ENCODE measurements around the gene SRMS.

The SRMS gene

DNA sequence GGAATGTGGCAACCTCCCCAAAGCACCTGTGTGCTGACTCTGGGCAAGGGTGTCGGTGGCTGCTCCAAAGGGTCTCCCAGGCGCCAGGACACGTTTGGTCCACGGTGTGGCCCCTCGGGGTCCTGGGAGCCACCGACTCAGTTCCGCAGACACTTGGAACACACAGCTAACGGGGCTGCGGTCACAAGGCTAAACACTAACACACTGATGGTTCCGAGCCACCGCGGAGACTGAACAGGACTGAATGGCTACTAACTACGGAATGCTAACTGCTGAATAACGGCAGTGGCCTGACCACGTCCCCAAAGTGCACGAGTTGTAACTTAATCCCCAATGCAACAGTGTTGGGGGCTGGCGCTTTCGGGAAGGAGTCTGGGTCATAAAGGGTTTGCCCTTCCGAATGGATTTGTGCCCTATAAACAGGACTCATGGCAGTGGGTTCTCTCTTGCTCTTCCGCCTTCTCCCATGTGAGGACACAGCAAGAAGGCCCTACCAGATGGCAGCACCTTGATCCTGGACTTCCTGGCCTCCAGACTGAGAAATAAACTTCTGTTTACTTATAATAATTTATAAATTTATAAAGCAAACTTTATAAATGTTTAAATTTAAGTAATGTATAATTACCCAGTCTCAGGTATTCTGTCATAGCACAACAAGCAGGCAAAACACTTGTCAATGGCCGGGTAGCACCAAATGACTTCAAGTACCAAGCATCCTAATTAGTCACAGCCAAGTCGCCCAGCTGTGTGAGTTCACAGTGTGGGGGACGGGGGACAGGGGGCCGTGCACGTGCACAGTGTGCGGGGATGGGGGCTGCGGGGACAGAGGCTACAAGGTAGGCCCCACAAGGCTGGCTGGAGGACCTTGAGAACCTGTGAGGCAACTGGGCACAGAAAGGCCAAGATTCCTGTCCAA lies 46.4 kb downstream of the SRMS start:
- no peak overlapping the region for H3K4me3 Mint-ChIP-seq
- ATAC-seq (no peak), DNase-seq (no peak)
- peaks cover 22% of the 10 kb centered on the region for H3K4me1 Mint-ChIP-seq
- no peak overlapping the region for H3K27ac Mint-ChIP-seq
- H3K27me3 Mint-ChIP-seq: peaks cover 66% of the 10 kb centered on the region
- H3K9me3 Mint-ChIP-seq: peaks cover 0 to 18% of the 10 kb centered on the region in 2 donors

DNA sequence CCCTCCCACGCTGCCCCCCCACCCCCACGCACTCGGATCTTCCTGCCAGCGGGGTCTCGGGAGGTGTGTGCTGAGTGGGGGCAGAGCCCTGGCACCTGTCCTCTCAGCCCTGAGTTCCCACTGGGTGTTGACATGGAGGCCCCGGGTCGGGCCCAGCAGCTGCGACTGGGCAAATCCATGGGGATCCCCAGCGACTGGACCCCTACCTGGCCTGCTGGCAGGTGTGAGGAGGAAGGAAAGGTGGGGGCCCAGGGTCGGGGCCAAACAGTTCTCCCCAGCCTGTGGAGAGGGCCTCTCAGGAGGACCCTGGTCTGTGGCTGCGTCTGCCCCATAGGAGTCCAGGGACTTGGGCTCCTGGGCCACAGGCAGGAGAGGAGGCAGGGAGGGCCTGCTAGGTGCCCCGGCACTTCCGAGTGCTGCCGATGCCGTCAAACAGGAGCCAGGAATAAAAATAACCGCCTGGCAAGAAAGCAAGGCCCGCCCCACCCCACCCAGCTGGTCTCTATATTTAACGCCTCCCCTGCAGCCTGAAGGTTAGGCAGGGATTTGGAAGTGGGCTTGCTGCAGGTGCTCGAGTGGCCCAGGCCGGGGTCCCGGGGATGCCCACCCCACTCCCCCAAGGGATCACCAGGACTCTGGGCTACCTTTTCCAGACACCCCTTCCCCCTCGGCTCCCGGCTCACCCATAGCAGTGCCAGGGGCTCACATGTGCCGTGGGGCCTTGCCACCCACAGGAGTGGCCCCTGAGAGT lies 47.2 kb downstream of the SRMS start:
- ATAC-seq: no peak
- Mint-ChIP-seq H3K9me3 (peaks cover 0 to 16% of the 10 kb centered on the region in 2 donors), H3K4me3 (no peak overlapping the region)

DNA sequence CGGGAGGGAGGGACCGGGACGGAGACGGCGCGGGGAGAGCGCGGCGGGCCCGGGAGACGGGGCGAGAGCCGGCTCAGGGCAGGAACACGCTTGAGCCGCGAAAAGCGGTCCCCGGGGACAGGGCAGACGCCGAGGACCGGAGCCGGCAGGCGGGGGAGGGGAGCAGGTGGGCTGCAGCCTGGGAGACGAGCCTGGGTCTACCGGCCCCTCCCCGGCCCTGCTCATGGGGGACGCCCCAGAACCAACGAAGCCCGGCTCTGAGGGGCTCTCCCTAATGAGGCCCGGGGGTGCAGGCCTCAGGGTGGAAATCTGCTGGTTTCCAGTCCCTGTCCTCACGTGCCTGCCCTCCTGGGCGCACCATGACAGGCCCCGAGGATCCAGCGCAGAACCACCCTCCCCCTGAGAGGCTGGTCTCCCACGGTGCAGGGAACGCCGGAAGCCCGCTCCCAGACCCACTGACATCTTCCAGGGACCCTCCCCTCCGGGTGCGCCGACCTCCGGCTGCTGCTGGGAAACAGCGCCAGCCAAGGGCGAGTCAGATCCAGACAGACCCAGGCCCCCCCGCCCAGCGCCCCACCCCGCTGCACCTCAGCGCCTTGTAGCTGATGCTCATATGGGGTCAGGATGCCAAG lies 48.1 kb downstream of the SRMS start:
- peak overlapping the region in 1 of 2 donors; percentile 45 for H3K4me3 Mint-ChIP-seq
- H3K27ac Mint-ChIP-seq: no peak overlapping the region
- peaks cover 66% of the 10 kb centered on the region for H3K27me3 Mint-ChIP-seq
- DNase-seq: no peak
- ATAC-seq: peak; percentile 27
- H3K4me1 Mint-ChIP-seq: peaks cover 24% of the 10 kb centered on the region
- H3K9me3 Mint-ChIP-seq: peaks cover 0 to 7% of the 10 kb centered on the region in 2 donors

More for the DNA sequence above, 47.2 kb downstream of the SRMS start:
- Mint-ChIP-seq H3K27me3 (peaks cover 71% of the 10 kb centered on the region), H3K4me1 (peaks cover 24% of the 10 kb centered on the region), H3K27ac (no peak overlapping the region)
- no peak for DNase-seq

DNA sequence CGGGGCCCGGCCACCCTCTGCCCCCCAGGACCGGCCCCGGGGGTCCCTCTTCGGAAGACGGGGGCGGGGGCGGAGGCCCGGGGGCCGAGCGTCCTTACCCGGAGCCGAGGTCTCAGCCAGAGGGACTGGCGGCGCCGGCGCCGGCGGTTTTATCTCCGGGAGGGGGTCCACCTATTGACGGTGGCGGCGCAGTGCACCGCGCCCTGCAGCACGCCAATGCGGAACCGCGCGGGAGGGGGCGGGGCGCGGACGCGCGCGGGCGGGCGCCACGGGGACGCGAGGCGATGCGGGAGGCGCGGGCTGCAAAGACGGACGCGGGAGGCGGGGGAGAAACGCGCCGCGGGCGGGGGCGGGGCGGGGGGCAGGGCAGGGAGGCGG lies 48.6 kb downstream of the SRMS start, which contains the start of gene EEF1A2:
Gene EEF1A2, minus strand, starts transcription at position 124 of the 378 bp plus-strand sequence. CDS start 1,320 bp downstream, outside the sequence.
- peaks cover 24% of the 10 kb centered on the region for H3K4me1 Mint-ChIP-seq
- no peak within 1 kb of the TSS for H3K27ac Mint-ChIP-seq
- ATAC-seq (peak; percentile 34), DNase-seq (no peak)
- H3K27me3 Mint-ChIP-seq: peaks cover 61% of the 10 kb centered on the region
- peak within 1 kb of the TSS; percentile 35 to 54 for H3K4me3 Mint-ChIP-seq
- H3K9me3 Mint-ChIP-seq: peaks cover 0 to 2% of the 10 kb centered on the region in 2 donors

DNA sequence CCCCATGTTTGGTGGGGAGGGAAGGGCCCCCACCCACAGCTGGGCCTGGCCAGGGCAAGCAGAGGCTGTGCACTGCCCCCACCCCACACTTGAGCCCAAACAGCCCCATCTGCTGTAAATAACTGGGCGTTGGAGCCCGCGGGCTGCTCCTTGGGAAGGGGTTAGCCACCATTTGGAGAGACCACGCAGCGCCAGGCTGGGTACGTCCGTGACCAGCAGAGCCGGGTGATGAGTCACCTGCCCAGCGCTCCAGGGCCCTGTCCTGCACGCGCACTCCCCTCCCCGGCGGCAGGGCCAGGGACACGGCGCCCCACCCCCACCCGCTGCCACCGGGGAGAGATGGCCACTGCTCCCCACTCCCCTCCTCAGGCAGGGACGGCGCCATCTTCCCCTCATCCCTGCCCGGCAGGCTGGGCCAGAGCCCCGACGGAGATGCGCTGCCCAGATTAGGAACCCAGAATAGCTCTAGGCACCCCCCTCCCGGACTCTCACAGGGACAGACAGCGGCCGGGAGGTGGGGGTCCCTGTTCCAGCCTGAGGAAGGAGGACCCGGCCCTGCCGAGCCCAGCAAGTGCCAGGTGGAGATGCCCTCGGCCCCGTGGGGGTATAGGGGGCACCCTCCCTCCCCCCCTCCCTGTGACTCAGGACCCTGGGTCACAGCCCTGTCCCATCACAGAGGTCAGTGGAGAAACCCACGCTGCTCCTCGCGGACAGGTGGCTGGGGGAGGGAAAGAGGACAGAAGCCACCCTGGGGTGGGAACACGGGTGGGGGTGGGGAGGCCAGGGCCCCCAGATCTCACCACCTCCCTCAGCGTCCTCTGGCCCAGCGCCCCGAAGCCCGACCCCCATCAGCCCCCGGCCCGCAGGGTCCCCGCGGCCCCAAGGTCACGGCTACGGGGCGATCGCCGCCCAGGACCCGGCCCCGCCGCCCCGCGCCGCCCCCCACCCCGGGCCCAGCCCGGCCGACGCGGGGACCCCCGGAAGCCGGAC lies 49.3 kb downstream of the SRMS start:
- DNase-seq: no peak
- Mint-ChIP-seq H3K9me3 (no peaks in the 10 kb centered on the region), H3K27ac (no peak overlapping the region), H3K4me3 (peak overlapping the region; percentile 35 to 54), H3K27me3 (peaks cover 54% of the 10 kb centered on the region), H3K4me1 (peaks cover 24% of the 10 kb centered on the region)
- no peak for ATAC-seq

DNA sequence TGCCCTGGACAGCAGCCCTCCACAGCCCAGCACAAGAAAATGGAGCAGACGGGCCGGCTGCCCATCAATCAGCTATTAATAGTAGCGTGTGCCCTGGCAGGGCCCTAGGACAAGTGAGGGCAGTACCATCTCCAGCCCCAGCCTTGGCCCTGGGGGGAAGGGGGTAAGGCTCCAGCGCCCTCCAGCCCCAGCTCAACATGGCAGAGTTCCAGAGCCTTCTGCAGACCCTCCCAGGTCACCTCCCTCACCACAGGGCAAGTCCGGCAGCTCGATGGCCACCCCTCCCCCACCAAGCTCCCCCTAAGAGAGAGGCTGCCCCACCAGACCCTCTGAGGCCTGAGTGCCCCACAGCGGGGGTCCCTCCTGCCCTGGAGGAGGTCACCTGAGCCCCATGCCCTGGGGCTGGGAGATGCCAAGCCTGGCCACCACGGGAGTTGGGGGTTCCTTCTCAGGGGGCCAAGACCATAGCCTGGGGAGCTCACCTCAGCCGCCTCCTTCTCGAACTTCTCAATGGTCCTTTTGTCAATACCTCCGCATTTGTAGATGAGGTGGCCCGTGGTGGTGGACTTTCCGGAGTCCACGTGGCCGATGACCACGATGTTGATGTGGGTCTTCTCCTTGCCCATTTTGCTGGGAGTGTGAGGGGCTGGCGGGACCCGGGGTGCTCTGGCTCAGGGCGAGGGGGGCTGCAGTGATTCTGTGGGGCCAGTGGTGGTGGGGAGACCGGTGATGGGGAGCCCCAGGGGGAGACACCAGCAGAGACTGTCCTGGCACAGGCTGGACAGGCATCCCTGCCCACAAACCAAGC lies 50.2 kb downstream of the SRMS start:
- Mint-ChIP-seq H3K27ac (no peak overlapping the region), H3K9me3 (peaks cover 3 to 4% of the 10 kb centered on the region in 2 donors), H3K4me1 (peaks cover 24% of the 10 kb centered on the region), H3K4me3 (peak overlapping the region in 1 of 2 donors; percentile 18), H3K27me3 (peaks cover 54% of the 10 kb centered on the region)
- DNase-seq (no peak), ATAC-seq (no peak)

DNA sequence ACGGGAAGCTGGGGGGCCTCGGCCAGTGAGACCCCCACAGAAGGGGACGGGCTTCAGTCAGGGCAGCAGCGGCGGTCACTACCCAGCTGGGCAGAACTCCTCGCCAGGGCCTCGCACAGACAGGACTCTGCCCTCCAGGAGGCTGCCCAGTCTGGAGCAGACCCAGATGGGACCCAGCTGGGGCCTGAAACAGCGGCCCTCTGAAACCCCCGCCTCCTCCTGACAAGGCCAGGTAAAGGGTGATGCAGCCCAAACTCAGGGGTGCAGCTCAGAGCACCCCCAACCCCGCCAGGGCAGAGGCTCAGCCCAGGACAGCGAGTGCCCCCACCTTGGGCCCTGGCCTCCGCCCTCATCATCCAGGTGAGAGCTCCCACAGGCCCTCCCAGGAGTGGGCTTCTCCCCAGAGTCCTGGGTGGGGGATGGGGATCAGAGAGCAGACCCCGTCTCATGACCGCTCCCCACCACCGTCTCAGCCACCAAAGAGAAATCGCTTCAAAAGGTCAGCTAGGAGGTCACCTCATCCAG lies 50.9 kb downstream of the SRMS start:
- Mint-ChIP-seq H3K4me3 (peak overlapping the region in 1 of 2 donors; percentile 46), H3K9me3 (peaks cover 10 to 11% of the 10 kb centered on the region in 2 donors), H3K27ac (no peak overlapping the region), H3K27me3 (peaks cover 54% of the 10 kb centered on the region), H3K4me1 (peaks cover 24% of the 10 kb centered on the region)
- ATAC-seq (peak; percentile 21), DNase-seq (no peak)

DNA sequence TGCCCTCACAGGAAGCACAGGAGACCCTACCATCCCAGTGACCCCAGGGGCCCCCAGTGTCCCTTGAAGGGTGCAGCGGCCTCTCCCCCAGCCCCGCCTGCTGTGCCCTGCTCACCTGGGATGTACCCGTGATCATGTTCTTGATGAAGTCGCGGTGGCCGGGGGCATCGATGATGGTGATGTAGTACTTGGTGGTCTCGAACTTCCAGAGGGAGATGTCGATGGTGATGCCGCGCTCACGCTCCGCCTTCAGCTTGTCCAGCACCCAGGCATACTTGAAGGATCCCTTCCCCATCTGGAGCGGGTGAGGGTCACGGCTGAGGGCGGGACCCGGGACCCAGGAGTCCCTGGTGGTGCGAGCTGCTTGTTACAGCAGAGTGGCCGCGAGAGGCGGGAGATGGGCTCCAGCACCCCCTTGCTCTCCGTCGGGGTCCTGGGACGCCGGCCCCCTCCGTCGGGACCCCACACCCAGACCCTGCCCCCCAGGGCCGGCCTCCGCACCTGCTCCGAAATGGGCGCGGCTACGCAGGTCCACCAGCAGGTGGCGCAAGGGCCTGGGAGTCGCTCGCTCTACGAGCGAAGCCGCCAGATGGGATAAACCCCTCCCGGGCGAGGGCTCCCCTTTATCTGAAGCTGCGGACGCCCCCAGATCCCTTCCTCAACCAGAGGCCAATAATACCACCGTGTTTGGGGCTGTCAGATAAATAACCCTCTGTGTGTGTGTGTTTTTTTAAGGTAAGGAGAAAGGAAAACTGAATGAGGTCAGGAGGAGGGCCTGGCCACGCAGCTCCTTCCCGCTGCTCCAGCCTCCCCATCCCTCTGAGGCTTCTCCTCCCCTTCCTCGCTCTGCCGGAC lies 51.6 kb downstream of the SRMS start:
- H3K27ac Mint-ChIP-seq: no peak overlapping the region
- ATAC-seq: peak; percentile 70
- H3K4me3 Mint-ChIP-seq: peak overlapping the region; percentile 46 to 64
- peak; percentile 65 to 68 for DNase-seq
- H3K27me3 Mint-ChIP-seq: peaks cover 56% of the 10 kb centered on the region
- peaks cover 24% of the 10 kb centered on the region for H3K4me1 Mint-ChIP-seq
- H3K9me3 Mint-ChIP-seq: peaks cover 11 to 13% of the 10 kb centered on the region in 2 donors

DNA sequence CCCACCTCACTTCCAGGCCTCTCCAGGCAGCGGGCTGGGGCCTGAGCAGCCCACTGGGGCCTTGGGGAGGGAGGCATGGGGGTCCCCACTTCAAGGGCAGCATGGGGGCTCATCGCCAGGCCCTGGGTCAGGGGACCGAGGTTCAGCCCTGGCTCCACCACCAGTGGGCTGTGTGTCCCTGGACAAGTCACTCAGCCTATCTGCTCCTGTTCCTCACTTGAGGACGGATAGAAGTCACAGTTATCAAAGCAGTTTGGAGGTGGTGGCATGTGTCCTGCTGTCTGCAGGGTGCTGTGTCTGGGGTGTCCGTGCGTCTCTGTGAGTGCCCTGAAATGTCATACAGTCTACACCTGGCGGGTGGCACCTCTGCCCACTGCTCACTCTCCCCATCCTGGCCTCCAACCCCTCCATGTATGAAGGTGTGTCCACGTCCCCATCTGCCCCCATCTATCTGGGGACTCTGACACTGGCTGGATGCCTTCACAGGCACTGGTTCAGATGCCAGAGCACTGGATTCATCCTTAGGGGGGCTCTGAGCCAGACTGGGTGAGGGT lies 52.3 kb downstream of the SRMS start:
- no peak overlapping the region for H3K27ac Mint-ChIP-seq
- DNase-seq (no peak), ATAC-seq (no peak)
- peaks cover 24% of the 10 kb centered on the region for H3K4me1 Mint-ChIP-seq
- peaks cover 56% of the 10 kb centered on the region for H3K27me3 Mint-ChIP-seq
- peaks cover 11 to 13% of the 10 kb centered on the region in 2 donors for H3K9me3 Mint-ChIP-seq
- H3K4me3 Mint-ChIP-seq: no peak overlapping the region

DNA sequence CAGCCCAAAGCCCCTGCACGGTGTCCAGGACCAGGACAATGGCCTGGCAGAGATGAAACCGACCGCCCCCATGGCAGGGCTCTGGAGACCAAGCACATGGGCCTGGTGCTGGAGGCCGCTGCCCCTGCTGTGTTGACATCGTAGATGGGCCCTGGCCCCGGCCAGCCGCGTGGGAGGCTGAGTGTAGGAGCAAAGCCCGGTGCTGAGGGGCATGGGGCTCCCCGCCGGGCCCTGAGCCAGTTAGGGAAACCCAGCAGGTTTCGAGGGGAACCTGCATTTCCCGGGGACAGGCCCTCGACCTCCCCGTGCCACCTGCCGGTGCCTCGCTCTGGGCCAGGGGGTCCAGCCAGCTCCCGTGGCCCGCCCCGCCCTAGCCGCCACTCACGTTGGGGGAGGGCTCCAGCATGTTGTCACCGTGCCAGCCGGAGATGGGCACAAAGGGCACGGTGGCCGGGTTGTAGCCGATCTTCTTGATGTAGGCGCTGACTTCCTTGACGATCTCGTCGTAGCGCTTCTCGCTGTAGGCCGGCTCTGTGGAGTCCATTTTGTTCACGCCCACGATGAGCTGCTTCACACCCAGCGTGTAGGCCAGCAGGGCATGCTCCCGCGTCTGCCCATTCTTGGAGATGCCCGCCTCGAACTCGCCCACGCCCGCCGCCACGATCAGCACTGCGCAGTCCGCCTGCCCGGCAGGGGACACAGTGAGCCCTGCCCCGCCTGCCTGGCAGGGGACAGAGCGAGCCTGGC lies 53.0 kb downstream of the SRMS start:
- H3K4me3 Mint-ChIP-seq: no peak overlapping the region
- H3K27ac Mint-ChIP-seq: no peak overlapping the region
- no peak for DNase-seq
- H3K27me3 Mint-ChIP-seq: peaks cover 57% of the 10 kb centered on the region
- H3K4me1 Mint-ChIP-seq: peaks cover 24% of the 10 kb centered on the region
- ATAC-seq: no peak
- H3K9me3 Mint-ChIP-seq: peaks cover 11 to 13% of the 10 kb centered on the region in 2 donors

DNA sequence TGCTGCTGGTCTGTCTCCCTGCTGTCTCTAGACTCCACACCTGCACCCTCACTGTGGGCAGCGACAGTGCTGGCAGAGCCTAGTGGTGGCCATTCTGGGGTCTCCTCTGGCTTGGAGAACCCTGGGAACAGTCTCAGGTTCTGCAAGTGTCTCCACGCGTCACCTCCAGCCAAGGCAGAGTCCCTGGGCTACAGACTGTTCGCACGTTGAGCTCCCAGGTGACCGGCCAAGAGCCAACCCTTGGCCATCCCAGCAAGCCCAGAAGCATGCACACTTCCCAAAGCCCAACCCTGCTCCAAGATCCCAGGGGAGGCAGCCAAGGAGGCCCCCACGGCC lies 53.5 kb downstream of the SRMS start:
- no peak for DNase-seq
- Mint-ChIP-seq H3K4me1 (peaks cover 24% of the 10 kb centered on the region), H3K27me3 (peaks cover 62% of the 10 kb centered on the region), H3K4me3 (no peak overlapping the region), H3K27ac (no peak overlapping the region), H3K9me3 (peaks cover 11 to 13% of the 10 kb centered on the region in 2 donors)
- no peak for ATAC-seq

DNA sequence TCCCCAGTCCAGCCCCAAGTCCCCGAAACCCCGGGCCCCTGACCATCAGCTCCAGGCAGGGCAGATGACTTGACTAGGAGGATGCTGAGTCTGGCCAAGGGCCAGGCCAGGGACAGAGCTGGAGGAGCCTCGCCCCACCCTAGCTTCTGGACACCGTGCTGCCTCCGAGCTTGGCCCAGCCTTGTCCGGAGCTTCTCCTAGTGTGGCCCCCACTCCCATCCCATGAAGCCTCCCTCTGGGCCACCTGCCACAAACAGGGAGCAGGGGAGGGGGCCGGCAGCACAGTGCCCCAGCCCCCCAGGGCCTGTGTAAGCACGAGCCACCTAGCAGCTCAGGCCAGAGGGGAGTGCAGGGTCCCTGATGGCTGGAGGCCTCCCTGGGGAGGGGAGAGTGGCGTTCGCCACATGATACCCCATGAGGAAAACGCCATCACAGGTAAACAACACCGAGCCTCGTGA lies 54.0 kb downstream of the SRMS start:
- Mint-ChIP-seq H3K27ac (no peak overlapping the region), H3K27me3 (peaks cover 67% of the 10 kb centered on the region), H3K9me3 (peaks cover 11 to 13% of the 10 kb centered on the region in 2 donors), H3K4me3 (no peak overlapping the region), H3K4me1 (peaks cover 24% of the 10 kb centered on the region)
- no peak for ATAC-seq
- no peak for DNase-seq

All from stimulated activated naive CD8-positive, alpha-beta T cell treated with anti-CD3 and anti-CD28 coated beads, Interleukin-15, amount 100 ng/mL, for 72 hours (primary cell).